Measurements from ENCODE around the gene ERCC2. TPM values are rescaled to one million over a fixed set of nuclear protein-coding genes. Genes with fewer than 3 reads are reported as not detected.

The ERCC2 gene
- total RNA-seq, 2 donors from 2014 or later, result 87.9 to 105 TPM

DNA sequence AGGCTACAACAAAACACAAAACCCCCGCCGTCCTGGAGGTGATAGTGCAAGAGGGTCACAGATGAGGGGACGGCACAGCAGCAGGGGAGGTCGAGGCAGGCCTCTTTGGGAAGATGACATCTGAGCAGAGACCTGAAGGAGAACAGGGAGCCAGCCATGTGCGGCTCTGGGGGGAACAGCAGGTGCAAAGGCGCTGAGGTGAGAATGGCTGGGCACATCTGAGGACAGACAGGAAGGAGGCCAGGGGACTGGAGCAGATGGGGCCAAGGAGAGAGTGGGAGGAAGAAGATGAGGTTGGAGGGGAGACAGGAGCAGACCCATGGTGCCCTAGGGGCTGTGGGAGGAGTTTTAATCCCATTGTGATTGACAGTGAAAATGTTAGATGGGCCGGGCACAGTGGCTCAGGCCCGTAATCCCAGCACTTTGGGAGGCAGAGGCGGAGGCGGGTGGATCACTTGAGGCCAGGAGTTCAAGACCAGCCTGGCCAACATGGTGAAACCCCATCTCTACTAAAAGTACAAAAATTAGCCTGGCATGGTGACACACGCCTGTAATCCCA is 45.9 kb downstream of the ERCC2 start:
- peaks cover 9% of the 10 kb centered on the region for H3K4me1 ChIP-seq (ENCODE audit: control insufficient read depth, insufficient read depth, low read length)
- H3K9me3 ChIP-seq (ENCODE audit: control insufficient read depth, low read length), result no peaks in the 10 kb centered on the region
- no peak overlapping the region for H3K4me3 ChIP-seq (ENCODE audit: low read length)
- no peak overlapping the region for H3K27ac ChIP-seq (ENCODE audit: low read depth, low read length)
- H3K4me3 Mint-ChIP-seq, result peak overlapping the region; percentile 37
- no peaks in the 10 kb centered on the region for H3K27me3 ChIP-seq (ENCODE audit: control insufficient read depth, insufficient read depth, low read length, poor library complexity, severe bottlenecking)
- H3K27ac Mint-ChIP-seq, result no peak overlapping the region
- no peaks in the 10 kb centered on the region for H3K9me3 Mint-ChIP-seq
- H3K36me3 ChIP-seq (ENCODE audit: control insufficient read depth, insufficient read depth, low read length), result no peaks in the 10 kb centered on the region
- H3K4me1 Mint-ChIP-seq, result peaks cover 14% of the 10 kb centered on the region
- 82 to 83% methylated on average over 9 to 11 of the region's 11 CpGs for WGBS, 2 experiments (ENCODE audit: insufficient coverage in 1 of 2, insufficient read length in 1 of 2)
- H3K27me3 Mint-ChIP-seq (ENCODE audit: insufficient read depth), result peaks cover 12% of the 10 kb centered on the region
- TF ChIP-seq, protein P1, sequence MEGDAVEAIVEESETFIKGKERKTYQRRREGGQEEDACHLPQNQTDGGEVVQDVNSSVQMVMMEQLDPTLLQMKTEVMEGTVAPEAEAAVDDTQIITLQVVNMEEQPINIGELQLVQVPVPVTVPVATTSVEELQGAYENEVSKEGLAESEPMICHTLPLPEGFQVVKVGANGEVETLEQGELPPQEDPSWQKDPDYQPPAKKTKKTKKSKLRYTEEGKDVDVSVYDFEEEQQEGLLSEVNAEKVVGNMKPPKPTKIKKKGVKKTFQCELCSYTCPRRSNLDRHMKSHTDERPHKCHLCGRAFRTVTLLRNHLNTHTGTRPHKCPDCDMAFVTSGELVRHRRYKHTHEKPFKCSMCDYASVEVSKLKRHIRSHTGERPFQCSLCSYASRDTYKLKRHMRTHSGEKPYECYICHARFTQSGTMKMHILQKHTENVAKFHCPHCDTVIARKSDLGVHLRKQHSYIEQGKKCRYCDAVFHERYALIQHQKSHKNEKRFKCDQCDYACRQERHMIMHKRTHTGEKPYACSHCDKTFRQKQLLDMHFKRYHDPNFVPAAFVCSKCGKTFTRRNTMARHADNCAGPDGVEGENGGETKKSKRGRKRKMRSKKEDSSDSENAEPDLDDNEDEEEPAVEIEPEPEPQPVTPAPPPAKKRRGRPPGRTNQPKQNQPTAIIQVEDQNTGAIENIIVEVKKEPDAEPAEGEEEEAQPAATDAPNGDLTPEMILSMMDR (conservative IDR thresholded peaks at IDR 0.05), result no peak
- no peaks in the 10 kb centered on the region for H3K36me3 Mint-ChIP-seq (ENCODE audit: low read depth)
- DNase-seq, result no peak
- no peak overlapping the region for H3K9ac ChIP-seq (ENCODE audit: extremely low read depth, low read length, poor library complexity, severe bottlenecking)

DNA sequence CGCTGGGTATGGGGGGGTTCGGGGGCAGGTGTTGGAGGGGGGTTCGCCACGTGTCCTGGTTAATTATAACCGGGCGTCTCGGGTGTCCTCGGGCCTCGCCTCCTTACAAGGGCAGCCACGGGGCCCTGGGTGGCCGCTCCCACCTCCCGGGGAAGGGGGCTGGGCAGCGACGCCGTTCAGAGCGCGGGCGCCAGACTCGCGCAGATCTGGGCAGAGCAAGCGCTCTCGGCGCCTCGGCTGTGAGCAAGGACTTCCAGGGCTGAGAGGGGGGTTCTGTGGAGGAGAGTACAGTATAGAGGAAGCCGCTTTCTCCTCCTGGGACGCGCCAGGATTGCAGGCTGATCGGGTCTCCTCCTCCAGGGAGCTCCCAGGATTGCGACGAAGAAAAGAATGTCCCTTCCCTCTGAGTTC is 46.7 kb downstream of the ERCC2 start:
- peaks cover 10% of the 10 kb centered on the region for H3K27me3 Mint-ChIP-seq (ENCODE audit: insufficient read depth)
- Histone ChIP-seq H3K27ac (ENCODE audit: low read depth, low read length) (no peak overlapping the region), H3K9me3 (ENCODE audit: control insufficient read depth, low read length) (no peaks in the 10 kb centered on the region), H3K4me1 (ENCODE audit: control insufficient read depth, insufficient read depth, low read length) (peaks cover 9% of the 10 kb centered on the region), H3K27me3 (ENCODE audit: control insufficient read depth, insufficient read depth, low read length, poor library complexity, severe bottlenecking) (peaks cover 6% of the 10 kb centered on the region), H3K36me3 (ENCODE audit: control insufficient read depth, insufficient read depth, low read length) (no peaks in the 10 kb centered on the region), H3K9ac (ENCODE audit: extremely low read depth, low read length, poor library complexity, severe bottlenecking) (no peak overlapping the region), H3K4me3 (ENCODE audit: low read length) (no peak overlapping the region)
- no peaks in the 10 kb centered on the region for H3K9me3 Mint-ChIP-seq
- H3K27ac Mint-ChIP-seq, result no peak overlapping the region
- DNase-seq, result peak; percentile 79
- TF ChIP-seq, protein P1 (conservative IDR thresholded peaks at IDR 0.05), result no peak
- WGBS, 2 experiments (ENCODE audit: insufficient coverage in 1 of 2, insufficient read length in 1 of 2), result 10 to 34% methylated on average over 3 to 30 of the region's 30 CpGs
- peaks cover 14% of the 10 kb centered on the region for H3K4me1 Mint-ChIP-seq
- no peaks in the 10 kb centered on the region for H3K36me3 Mint-ChIP-seq (ENCODE audit: low read depth)
- H3K4me3 Mint-ChIP-seq, result peak overlapping the region; percentile 37

DNA sequence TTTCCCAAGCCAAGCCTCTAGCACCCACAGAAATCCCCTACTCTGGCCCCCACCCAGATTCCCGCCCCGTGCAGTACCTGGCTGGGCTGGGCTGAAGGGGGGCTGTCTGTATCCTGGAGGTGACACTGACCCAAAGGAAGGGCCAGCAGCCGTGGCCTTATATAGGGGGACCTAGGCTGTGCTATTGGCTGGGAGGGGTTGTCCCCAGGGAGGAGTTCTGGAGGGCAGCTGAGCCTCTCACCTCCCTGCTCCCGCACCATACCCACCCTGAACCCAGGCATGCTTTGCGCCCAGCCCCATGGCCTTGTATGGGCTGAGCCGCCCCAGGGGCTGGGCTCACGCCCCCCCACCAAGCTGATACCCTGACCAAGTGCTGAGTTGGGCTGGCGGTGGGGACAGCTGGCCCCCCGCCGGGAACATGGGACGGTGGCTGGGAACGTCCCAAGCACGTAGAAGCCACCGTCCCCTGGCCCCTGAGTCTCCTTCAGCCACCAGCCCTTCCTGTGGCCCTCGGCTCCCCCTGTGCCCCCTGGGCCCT is 47.6 kb downstream of the ERCC2 start, which contains the start of gene CKM:
Gene CKM, minus strand, starts transcription at position 132 of the 538 bp plus-strand sequence. CDS start 3,162 bp downstream, outside the sequence.
- Mint-ChIP-seq H3K36me3 (ENCODE audit: low read depth) (no peaks in the 10 kb centered on the region), H3K27ac (peak within 1 kb of the TSS; percentile 12), H3K27me3 (ENCODE audit: insufficient read depth) (peaks cover 19% of the 10 kb centered on the region), H3K4me1 (peaks cover 14% of the 10 kb centered on the region), H3K9me3 (no peaks in the 10 kb centered on the region), H3K4me3 (peak within 1 kb of the TSS; percentile 37)
- Histone ChIP-seq H3K9ac (ENCODE audit: extremely low read depth, low read length, poor library complexity, severe bottlenecking) (no peak within 1 kb of the TSS), H3K4me1 (ENCODE audit: control insufficient read depth, insufficient read depth, low read length) (peaks cover 9% of the 10 kb centered on the region), H3K4me3 (ENCODE audit: low read length) (no peak within 1 kb of the TSS), H3K9me3 (ENCODE audit: control insufficient read depth, low read length) (no peaks in the 10 kb centered on the region), H3K36me3 (ENCODE audit: control insufficient read depth, insufficient read depth, low read length) (no peaks in the 10 kb centered on the region), H3K27ac (ENCODE audit: low read depth, low read length) (peak within 1 kb of the TSS; percentile 53), H3K27me3 (ENCODE audit: control insufficient read depth, insufficient read depth, low read length, poor library complexity, severe bottlenecking) (peaks cover 6% of the 10 kb centered on the region)
- DNase-seq, result no peak
- TF ChIP-seq, protein P1 (conservative IDR thresholded peaks at IDR 0.05), result no peak
- 77 to 83% methylated on average over 6 to 15 of the region's 15 CpGs for WGBS, 2 experiments (ENCODE audit: insufficient coverage in 1 of 2, insufficient read length in 1 of 2)
